ENCODE results near the gene NELFB. TPM values are rescaled to one million over a fixed set of nuclear protein-coding genes. Genes with fewer than 3 reads are reported as not detected.
A peak's percentile ranks its signal among the peaks of the same experiment; 100 is the strongest.
"Not testable (repeated sequence)": the region's sequence is repeated elsewhere in the genome, so short reads cannot be mapped to it uniquely, and the experiment has no call there.

NELFB gene
- total RNA-seq, 1 experiment from 2014 or later = 72.6 TPM

DNA sequence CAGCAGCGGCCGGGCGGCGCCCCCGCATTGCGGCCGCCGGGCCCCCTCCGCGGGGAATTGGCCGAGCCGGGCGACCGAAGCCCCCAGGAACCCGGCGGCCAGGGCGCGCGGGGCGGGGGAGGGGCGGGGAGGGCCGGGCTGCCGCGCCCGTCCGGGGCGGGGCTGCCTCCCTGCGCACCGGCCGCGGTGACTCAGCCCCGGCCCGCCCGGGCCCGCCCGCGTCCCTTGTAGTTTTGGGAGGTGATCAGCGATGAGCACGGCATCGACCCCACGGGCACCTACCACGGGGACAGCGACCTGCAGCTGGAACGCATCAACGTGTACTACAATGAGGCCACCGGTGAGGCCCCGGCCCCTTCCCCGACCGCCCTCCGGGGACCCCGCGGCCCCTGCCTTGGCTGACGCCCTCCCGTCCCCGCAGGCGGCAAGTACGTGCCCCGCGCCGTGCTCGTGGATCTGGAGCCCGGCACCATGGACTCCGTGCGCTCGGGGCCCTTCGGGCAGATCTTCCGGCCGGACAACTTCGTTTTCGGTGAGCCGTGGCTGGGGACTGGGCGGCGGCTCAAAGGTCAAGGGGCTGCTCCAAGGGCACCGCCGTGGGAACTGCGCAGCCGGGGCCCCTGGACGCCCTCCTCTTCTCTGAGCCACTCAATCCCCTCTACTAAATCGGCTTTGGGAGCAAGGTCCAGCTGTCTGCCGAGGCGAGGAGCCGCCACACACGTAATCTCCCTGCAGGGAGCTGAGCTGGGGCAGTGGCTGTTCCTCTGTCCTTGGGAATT, 13.4 kb upstream of the NELFB start:
- no peaks in the 10 kb centered on the region for H3K9me3 ChIP-seq (ENCODE audit: low read depth, low read length, poor library complexity, severe bottlenecking)
- H3K4me1 ChIP-seq (ENCODE audit: insufficient read depth, low read length, poor library complexity, severe bottlenecking) = peaks cover 41% of the 10 kb centered on the region
- no peak for TF ChIP-seq EZH2 (IDR thresholded peaks at IDR 0.05; ENCODE audit: borderline replicate concordance, low read depth, low read length, poor library complexity, severe bottlenecking)
- DNase-seq (ENCODE audit: low spot score) = no peak
- H3K27ac ChIP-seq (ENCODE audit: low read depth, low read length, poor library complexity, severe bottlenecking) = peak overlapping the region; percentile 88
- H3K27me3 ChIP-seq (replicated peaks; ENCODE audit: insufficient read depth, low read depth, low read length, poor library complexity) = no peaks in the 10 kb centered on the region
- peaks cover 24% of the 10 kb centered on the region for H3K36me3 ChIP-seq (ENCODE audit: insufficient read depth, low read length, poor library complexity, severe bottlenecking)
- CTCF ChIA-PET = no interaction called here
- BruUV-seq (replicated peaks) = no TSS peak
- intact Hi-C loops (cut with micrococcal nuclease; ENCODE audit: unreplicated experiment) = loop anchor here (2.0 kb wide), 1 partner anchor 41 kb away; the partner anchor contains the start of gene TPRN
- peak overlapping the region; percentile 97 for H3K4me3 ChIP-seq (ENCODE audit: low read depth, low read length, poor library complexity, severe bottlenecking)
- POLR2A ChIA-PET (ENCODE audit: low non-redundant PET) = interaction anchor here (0.6 to 0.9 kb wide), 2 partner anchors 13 to 171 kb away, joined by 3 to 4 read pairs; partner anchors contain the start of genes NELFB and SAPCD2

GRCh38 chr9:137242269-137243203, 12.6 kb upstream of the NELFB start:
- TF ChIP-seq, protein P1, sequence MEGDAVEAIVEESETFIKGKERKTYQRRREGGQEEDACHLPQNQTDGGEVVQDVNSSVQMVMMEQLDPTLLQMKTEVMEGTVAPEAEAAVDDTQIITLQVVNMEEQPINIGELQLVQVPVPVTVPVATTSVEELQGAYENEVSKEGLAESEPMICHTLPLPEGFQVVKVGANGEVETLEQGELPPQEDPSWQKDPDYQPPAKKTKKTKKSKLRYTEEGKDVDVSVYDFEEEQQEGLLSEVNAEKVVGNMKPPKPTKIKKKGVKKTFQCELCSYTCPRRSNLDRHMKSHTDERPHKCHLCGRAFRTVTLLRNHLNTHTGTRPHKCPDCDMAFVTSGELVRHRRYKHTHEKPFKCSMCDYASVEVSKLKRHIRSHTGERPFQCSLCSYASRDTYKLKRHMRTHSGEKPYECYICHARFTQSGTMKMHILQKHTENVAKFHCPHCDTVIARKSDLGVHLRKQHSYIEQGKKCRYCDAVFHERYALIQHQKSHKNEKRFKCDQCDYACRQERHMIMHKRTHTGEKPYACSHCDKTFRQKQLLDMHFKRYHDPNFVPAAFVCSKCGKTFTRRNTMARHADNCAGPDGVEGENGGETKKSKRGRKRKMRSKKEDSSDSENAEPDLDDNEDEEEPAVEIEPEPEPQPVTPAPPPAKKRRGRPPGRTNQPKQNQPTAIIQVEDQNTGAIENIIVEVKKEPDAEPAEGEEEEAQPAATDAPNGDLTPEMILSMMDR (conservative IDR thresholded peaks at IDR 0.05; ENCODE audit: low read depth, low read length) = no peak
- TF ChIP-seq EZH2 (IDR thresholded peaks at IDR 0.05; ENCODE audit: borderline replicate concordance, low read depth, low read length, poor library complexity, severe bottlenecking) = no peak
- DNase-seq (ENCODE audit: low spot score) = no peak
- POLR2A ChIA-PET (ENCODE audit: low non-redundant PET) = interaction anchor here (0.6 kb wide), 3 partner anchors 19 to 184 kb away, joined by 3 to 9 read pairs (median 4); partner anchors contain the start of gene SAPCD2
- no TSS peak for BruUV-seq (replicated peaks)
- CTCF ChIA-PET = no interaction called here
- intact Hi-C loops (cut with micrococcal nuclease; ENCODE audit: unreplicated experiment) = no loop called here
- Histone ChIP-seq H3K4me1 (ENCODE audit: insufficient read depth, low read length, poor library complexity, severe bottlenecking) (peaks cover 33% of the 10 kb centered on the region), H3K9me3 (ENCODE audit: low read depth, low read length, poor library complexity, severe bottlenecking) (no peaks in the 10 kb centered on the region), H3K36me3 (ENCODE audit: insufficient read depth, low read length, poor library complexity, severe bottlenecking) (peaks cover 24% of the 10 kb centered on the region), H3K27ac (ENCODE audit: low read depth, low read length, poor library complexity, severe bottlenecking) (peak overlapping the region; percentile 88), H3K4me3 (ENCODE audit: low read depth, low read length, poor library complexity, severe bottlenecking) (peak overlapping the region; percentile 97), H3K27me3 (replicated peaks; ENCODE audit: insufficient read depth, low read depth, low read length, poor library complexity) (no peaks in the 10 kb centered on the region)

DNA sequence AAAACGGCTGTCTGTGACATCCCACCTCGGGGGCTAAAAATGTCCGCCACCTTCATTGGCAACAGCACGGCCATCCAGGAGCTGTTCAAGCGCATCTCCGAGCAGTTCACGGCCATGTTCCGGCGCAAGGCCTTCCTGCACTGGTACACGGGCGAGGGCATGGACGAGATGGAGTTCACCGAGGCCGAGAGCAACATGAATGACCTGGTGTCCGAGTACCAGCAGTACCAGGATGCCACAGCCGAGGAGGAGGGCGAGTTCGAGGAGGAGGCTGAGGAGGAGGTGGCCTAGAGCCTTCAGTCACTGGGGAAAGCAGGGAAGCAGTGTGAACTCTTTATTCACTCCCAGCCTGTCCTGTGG, 11.9 kb upstream of the NELFB start:
- peak overlapping the region; percentile 97 for H3K4me3 ChIP-seq (ENCODE audit: low read depth, low read length, poor library complexity, severe bottlenecking)
- intact Hi-C loops (cut with micrococcal nuclease; ENCODE audit: unreplicated experiment) = not testable (repeated sequence)

More for the DNA sequence above, 11.9 kb upstream of the NELFB start:
- TSS peak; percentile 81 for BruUV-seq (replicated peaks)
- H3K27ac ChIP-seq (ENCODE audit: low read depth, low read length, poor library complexity, severe bottlenecking); H3K27me3 ChIP-seq (replicated peaks; ENCODE audit: insufficient read depth, low read depth, low read length, poor library complexity); H3K9me3 ChIP-seq (ENCODE audit: low read depth, low read length, poor library complexity, severe bottlenecking); DNase-seq (ENCODE audit: low spot score); CTCF ChIA-PET: not testable (repeated sequence)
- POLR2A ChIA-PET (ENCODE audit: low non-redundant PET) = interaction anchor here (0.6 kb wide), 1 partner anchor 20 kb away, joined by 9 read pairs; no protein-coding TSS in a partner anchor
- H3K36me3 ChIP-seq (ENCODE audit: insufficient read depth, low read length, poor library complexity, severe bottlenecking) = peaks cover 24% of the 10 kb centered on the region
- H3K4me1 ChIP-seq (ENCODE audit: insufficient read depth, low read length, poor library complexity, severe bottlenecking) = peaks cover 30% of the 10 kb centered on the region
